A673 (cell line): Measurements from ENCODE around the gene BRD2. TPM values are rescaled to one million over a fixed set of nuclear protein-coding genes. Genes with fewer than 3 reads are reported as not detected.

Source experiments
- BruUV-seq: library from RNA; stranded (reverse); fragments of 400-500 nt; replicated peaks from 2 replicates; lab custom pipeline; 2021; lab: Mats Ljungman, UMichigan
- CTCF ChIA-PET: fragments of 300-600 bp; sonication (Branson Sonifier 250); formaldehyde crosslinking; loops from one replicate; lab custom pipeline; 2022; ENCODE audit warnings: antibody characterized with exemption; lab: Charles Lee
- POLR2A ChIA-PET: fragments of 300-600 bp; sonication (Branson Sonifier 250); formaldehyde crosslinking; loops from one replicate; lab custom pipeline; 2022; ENCODE audit warnings: antibody characterized with exemption; ENCODE audit not compliant: low non-redundant PET; lab: Charles Lee
- DNase-seq: peaks from one replicate; pipeline ENCODE4 v3.0.0-alpha.2; 2015; ENCODE audit warnings: low spot score
- H3K27ac ChIP-seq: fragments of 200-600 bp; sonication (generic); 2 replicates; pipeline ENCODE4 v1.5.1; 2016; ENCODE audit warnings: mixed run types, low read depth, mild to moderate bottlenecking, mixed read lengths, antibody characterized with exemption, low read length; ENCODE audit not compliant: poor library complexity, severe bottlenecking
- H3K27me3 ChIP-seq: fragments of 200-600 bp; sonication (generic); replicated peaks from 2 replicates; pipeline ENCODE4 v1.6.1; 2017; ENCODE audit warnings: mixed run types, low read depth, mild to moderate bottlenecking, mixed read lengths, antibody characterized with exemption, low read length; ENCODE audit not compliant: insufficient read depth, poor library complexity
- H3K36me3 ChIP-seq: fragments of 200-600 bp; sonication (generic); 2 replicates; pipeline ENCODE4 v1.6.1; 2016; ENCODE audit warnings: mixed run types, mild to moderate bottlenecking, mixed read lengths, antibody characterized with exemption, low read length; ENCODE audit not compliant: insufficient read depth, poor library complexity, severe bottlenecking
- H3K4me1 ChIP-seq: fragments of 200-600 bp; sonication (generic); 2 replicates; pipeline ENCODE4 v1.6.1; 2017; ENCODE audit warnings: mixed run types, mild to moderate bottlenecking, mixed read lengths, antibody characterized with exemption, low read length; ENCODE audit not compliant: insufficient read depth, poor library complexity, severe bottlenecking
- H3K4me3 ChIP-seq: fragments of 200-600 bp; sonication (generic); 2 replicates; pipeline ENCODE4 v1.5.1; 2016; ENCODE audit warnings: low read depth, mixed run types, mild to moderate bottlenecking, mixed read lengths, low read length; ENCODE audit not compliant: poor library complexity, severe bottlenecking
- H3K9me3 ChIP-seq: fragments of 200-600 bp; sonication (generic); 2 replicates; pipeline ENCODE4 v1.6.1; 2016; ENCODE audit warnings: mixed run types, low read depth, mild to moderate bottlenecking, mixed read lengths, antibody characterized with exemption, low read length; ENCODE audit not compliant: poor library complexity, severe bottlenecking
- CTCF ChIP-seq: fragments of 300-800, 200-600 bp; sonication (generic); conservative IDR thresholded peaks from 2 replicates; pipeline ENCODE4 v1.5.1; 2017; ENCODE audit warnings: low read depth, mild to moderate bottlenecking, antibody characterized with exemption, low read length, moderate library complexity, mixed read lengths
- EZH2 ChIP-seq: fragments of 200-600 bp; sonication (generic); IDR thresholded peaks from 2 replicates; pipeline ENCODE4 v1.6.1; 2017; ENCODE audit warnings: borderline replicate concordance, low read depth, mild to moderate bottlenecking, mixed read lengths, antibody characterized with exemption, low read length; ENCODE audit not compliant: poor library complexity, severe bottlenecking
- intact Hi-C: fragments of 100-400 bp; cut with micrococcal nuclease; formaldehyde crosslinking; loops from one replicate; pipeline ENCODE4 v1.10.0; 2022; ENCODE audit not compliant: unreplicated experiment
- total RNA-seq: library from RNA; stranded (reverse); gene quantifications from 2 replicates; pipeline ENCODE4 v1.2.3, GENCODE V29; 2021

The BRD2 gene
- total RNA-seq, 1 experiment from 2014 or later, result 335 TPM

GRCh38 chr6:33023536-33023935 lies 55.1 kb downstream of the BRD2 start:
- intact Hi-C loops, result loop anchor here (10.0 kb wide), 1 partner anchor 51 kb away; the partner anchor contains the start of genes HLA-DPA1 and HLA-DPB1
- Histone ChIP-seq H3K27me3 (peaks cover 16% of the 10 kb centered on the region), H3K4me1 (no peaks in the 10 kb centered on the region), H3K27ac (no peak overlapping the region), H3K4me3 (no peak overlapping the region), H3K9me3 (no peaks in the 10 kb centered on the region), H3K36me3 (no peaks in the 10 kb centered on the region)
- DNase-seq, result no peak
- BruUV-seq, result no TSS peak
- ChIA-PET CTCF (no interaction called here), POLR2A (no interaction called here)
- TF ChIP-seq EZH2 (no peak), CTCF (no peak)

- no peak for TF ChIP-seq EZH2
- TF ChIP-seq CTCF, result no peak
These were observed 56.1 kb downstream of the BRD2 start for GRCh38 chr6:33024521-33024920.

GRCh38 chr6:33028220-33028849 lies 59.9 kb downstream of the BRD2 start:
- DNase-seq, result no peak
- no peak overlapping the region for H3K4me3 ChIP-seq
- no TSS peak for BruUV-seq
- intact Hi-C loops, result loop anchor here (10.0 kb wide), 1 partner anchor 46 kb away; the partner anchor contains the start of genes HLA-DPA1 and HLA-DPB1
- H3K4me1 ChIP-seq, result no peaks in the 10 kb centered on the region
- H3K9me3 ChIP-seq, result no peaks in the 10 kb centered on the region
- no peak overlapping the region for H3K27ac ChIP-seq
- no peak for TF ChIP-seq EZH2
- no peak for TF ChIP-seq CTCF
- CTCF ChIA-PET, result no interaction called here
- peaks cover 56% of the 10 kb centered on the region for H3K27me3 ChIP-seq
- POLR2A ChIA-PET, result no interaction called here
- no peaks in the 10 kb centered on the region for H3K36me3 ChIP-seq

More at GRCh38 chr6:33024521-33024920, 56.1 kb downstream of the BRD2 start:
- DNase-seq, result no peak
- Histone ChIP-seq H3K4me3 (no peak overlapping the region), H3K36me3 (no peaks in the 10 kb centered on the region), H3K27ac (no peak overlapping the region), H3K9me3 (no peaks in the 10 kb centered on the region), H3K4me1 (no peaks in the 10 kb centered on the region), H3K27me3 (peaks cover 23% of the 10 kb centered on the region)
- intact Hi-C loops, result loop anchor here (10.0 kb wide), 1 partner anchor 50 kb away; the partner anchor contains the start of genes HLA-DPA1 and HLA-DPB1
- CTCF ChIA-PET, result interaction anchor here (0.7 kb wide), 1 partner anchor 25 kb away, joined by 3 read pairs; no protein-coding TSS in a partner anchor
- no TSS peak for BruUV-seq
- POLR2A ChIA-PET, result interaction anchor here (0.6 kb wide), 1 partner anchor 28 kb away, joined by 4 read pairs; no protein-coding TSS in a partner anchor
